K562 (cell line): ENCODE data around the gene NRTN. TPM values are rescaled to one million over a fixed set of nuclear protein-coding genes. Genes with fewer than 3 reads are reported as not detected.

Source experiments
- ASH1L ChIP-seq: fragments of 450-650 bp; IDR thresholded peaks from 2 replicates; pipeline ENCODE4 v1.6.1; 2018; ENCODE audit warnings: borderline replicate concordance, mild to moderate bottlenecking, low read depth; ENCODE audit not compliant: partially characterized antibody
- CBX3 ChIP-seq, 2 experiments: IDR thresholded peaks; 1 replicate in 1 of 2; 2 replicates in 1 of 2; pipeline ENCODE4 v1.6.1; 2012; ENCODE audit warnings: inconsistent platforms in 2 of 2, low read length in 2 of 2, borderline replicate concordance in 1 of 2, control low read depth in 1 of 2
- CEBPG ChIP-seq, 3 experiments: fragments of 200-800 bp in 1 of 3; sonication (Bioruptor generic) in 1 of 3; sonication (generic) in 1 of 3; formaldehyde crosslinking in 1 of 3; IDR thresholded peaks in 2 of 3; conservative IDR thresholded peaks in 1 of 3; 2 replicates each; pipeline versions ENCODE4 v1.6.1 to v1.8.0; 2016 to 2022; ENCODE audit warnings: missing compliant biosample characterization in 2 of 3, missing genetic modification characterization in 2 of 3, mild to moderate bottlenecking in 1 of 3, missing genetic modification reagents in 1 of 3
- KAT7 ChIP-seq: sonication (generic); formaldehyde crosslinking; IDR thresholded peaks from 2 replicates; pipeline ENCODE4 v1.8.0; 2022; ENCODE audit warnings: missing genetic modification reagents, mild to moderate bottlenecking, borderline replicate concordance
- KAT8 ChIP-seq: fragments of 450-650 bp; IDR thresholded peaks from 2 replicates; pipeline ENCODE4 v1.6.1; 2016; ENCODE audit warnings: low read depth, mild to moderate bottlenecking
- NFIC ChIP-seq: fragments of 450-650 bp; IDR thresholded peaks from 2 replicates; pipeline ENCODE4 v1.6.1; 2017; ENCODE audit warnings: mild to moderate bottlenecking, inconsistent platforms
- POLR2AphosphoS5 ChIP-seq: IDR thresholded peaks from 2 replicates; pipeline ENCODE4 v1.6.1; 2011; ENCODE audit warnings: mild to moderate bottlenecking, low read depth, low read length, moderate library complexity; ENCODE audit not compliant: control insufficient read depth, insufficient read depth
- POLR2G ChIP-seq: fragments of 200-400 bp; formaldehyde crosslinking; IDR thresholded peaks from 2 replicates; pipeline ENCODE4 v1.6.1; 2017; ENCODE audit warnings: low read depth, mild to moderate bottlenecking, antibody characterized with exemption, low read length, moderate library complexity
- POU5F1 ChIP-seq: fragments of 150-350 bp; IDR thresholded peaks from 2 replicates; pipeline ENCODE4 v1.6.1; 2014; ENCODE audit warnings: borderline replicate concordance, low read length, low read depth, mild to moderate bottlenecking; ENCODE audit not compliant: partially characterized antibody
- TCF7L2 ChIP-seq: fragments of 150-350 bp; IDR thresholded peaks from 2 replicates; pipeline ENCODE4 v1.6.1; 2016; ENCODE audit warnings: low read depth, mild to moderate bottlenecking, low read length, moderate library complexity
- ZBTB40 ChIP-seq, 2 experiments: fragments of 450-650 bp in 1 of 2; sonication (generic) in 1 of 2; formaldehyde crosslinking in 1 of 2; IDR thresholded peaks; 2 replicates each; pipeline versions ENCODE4 v1.7.1 to v1.9.0; 2016 to 2022; ENCODE audit warnings: inconsistent platforms in 1 of 2, mild to moderate bottlenecking in 1 of 2, missing genetic modification reagents in 1 of 2
- ZNF347 ChIP-seq: fragments of 450-650 bp; formaldehyde crosslinking; IDR thresholded peaks from 2 replicates; pipeline ENCODE4 v1.4.0; 2020; ENCODE audit warnings: low read depth, mild to moderate bottlenecking, moderate library complexity
- polyA plus RNA-seq, 8 experiments: library from polyadenylated mRNA; depleted of rRNA in 4 of 8; stranded (reverse) in 5 of 8; unstranded in 3 of 8; fragments of >200 nt; fragmentation: Nextera tagmentation in 2 of 8; fragmentation: Illumina TruSeq in 1 of 8; extraction: Ambion mirVana in 2 of 8; extraction: Trizol in 1 of 8; gene quantifications; 2 replicates each; pipeline versions ENCODE4 v1.2.1 to v1.2.3, GENCODE V29; 2011 to 2014; ENCODE audit warnings: inconsistent platforms in 1 of 8, missing spikeins in 1 of 8
- total RNA-seq, 7 experiments: library from RNA; depleted of rRNA in 6 of 7; stranded (reverse); fragments of >200 nt in 6 of 7; fragmentation: Illumina TruSeq in 2 of 7; extraction: Trizol in 2 of 7; gene quantifications; 2 replicates each; pipeline versions ENCODE4 v1.2.1 to v1.2.3, GENCODE V29; 2011 to 2021; ENCODE audit warnings: low replicate concordance in 1 of 7
- TF ChIP-seq, protein P1 (sequence below): fragments of 450-650 bp; IDR thresholded peaks from 2 replicates; pipeline ENCODE4 v1.7.0; 2016; ENCODE audit warnings: borderline replicate concordance

NRTN gene
- total and polyA plus RNA-seq, 9 of the 15 experiments (the other 6 are each of a cell fraction or from before 2014, with no cell fraction given) = 0.62 to 8.1 (median 1.6) TPM; not detected in 2

DNA sequence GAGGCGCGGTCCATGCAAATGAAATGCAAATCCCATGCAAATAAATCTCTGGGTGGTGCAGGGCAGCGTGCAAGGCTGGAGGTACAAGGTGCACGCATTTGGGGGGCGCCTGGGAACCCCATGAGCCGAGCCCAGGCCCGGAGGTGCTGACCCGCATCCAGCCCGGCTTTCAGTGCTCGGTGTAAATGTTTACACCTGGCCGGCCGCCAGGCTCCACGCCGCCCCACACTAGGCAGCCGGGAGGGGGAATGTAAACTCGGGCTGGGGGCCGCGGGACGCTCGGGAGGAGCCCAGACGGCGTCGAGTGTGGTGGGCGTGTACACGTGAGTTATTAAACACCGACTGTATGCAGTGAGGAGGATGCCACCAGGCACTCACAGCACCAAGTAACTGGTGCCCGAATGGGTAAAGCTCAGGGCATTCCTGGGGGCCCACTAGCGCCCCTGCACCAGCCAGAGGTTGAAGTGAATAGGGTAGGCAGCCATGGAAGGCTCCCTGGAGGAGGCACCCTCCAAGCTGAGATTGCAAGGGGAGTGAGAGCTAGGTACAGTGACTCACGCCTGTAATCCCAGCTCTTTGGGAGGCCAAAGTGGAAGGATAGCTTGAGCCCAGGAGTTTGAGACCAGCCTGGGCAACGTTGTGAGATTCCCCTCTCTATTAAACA is 17.4 kb downstream of the NRTN start (continued):
- TF ChIP-seq ZBTB40 (IDR thresholded peaks at IDR 0.05) = no peak
- no peak for TF ChIP-seq ZBTB40 (CRISPR knock-in tag; IDR thresholded peaks at IDR 0.05)
- no peak for TF ChIP-seq ZNF347
- TF ChIP-seq CBX3 (IDR thresholded peaks at IDR 0.05; ENCODE audit: borderline replicate concordance in 1 of 2, low read length in 2 of 2) = no peak
- TF ChIP-seq, protein P1, sequence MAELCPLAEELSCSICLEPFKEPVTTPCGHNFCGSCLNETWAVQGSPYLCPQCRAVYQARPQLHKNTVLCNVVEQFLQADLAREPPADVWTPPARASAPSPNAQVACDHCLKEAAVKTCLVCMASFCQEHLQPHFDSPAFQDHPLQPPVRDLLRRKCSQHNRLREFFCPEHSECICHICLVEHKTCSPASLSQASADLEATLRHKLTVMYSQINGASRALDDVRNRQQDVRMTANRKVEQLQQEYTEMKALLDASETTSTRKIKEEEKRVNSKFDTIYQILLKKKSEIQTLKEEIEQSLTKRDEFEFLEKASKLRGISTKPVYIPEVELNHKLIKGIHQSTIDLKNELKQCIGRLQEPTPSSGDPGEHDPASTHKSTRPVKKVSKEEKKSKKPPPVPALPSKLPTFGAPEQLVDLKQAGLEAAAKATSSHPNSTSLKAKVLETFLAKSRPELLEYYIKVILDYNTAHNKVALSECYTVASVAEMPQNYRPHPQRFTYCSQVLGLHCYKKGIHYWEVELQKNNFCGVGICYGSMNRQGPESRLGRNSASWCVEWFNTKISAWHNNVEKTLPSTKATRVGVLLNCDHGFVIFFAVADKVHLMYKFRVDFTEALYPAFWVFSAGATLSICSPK = no peak
- TF ChIP-seq POLR2G = 0 out of 2 replicates have a peak, but pooled peaks have one; percentile 29
- TF ChIP-seq CEBPG (CRISPR knock-in tag; IDR thresholded peaks at IDR 0.05) = no peak
- no peak for TF ChIP-seq CEBPG (tag; conservative IDR thresholded peaks at IDR 0.05 in 1 of 2, IDR thresholded peaks at IDR 0.05 in 1 of 2)
- peak; percentile 60 for TF ChIP-seq NFIC
- no peak for TF ChIP-seq TCF7L2
- no peak for TF ChIP-seq POU5F1
- no peak for TF ChIP-seq KAT8
- no peak for TF ChIP-seq POLR2AphosphoS5
- TF ChIP-seq KAT7 (CRISPR knock-in tag) = no peak
- no peak for TF ChIP-seq ASH1L
